HG03469 (cell line): Measurements from ENCODE around the gene FBXL16.

ENCODE experiments used
- ATAC-seq: cut with Tn5 transposase; IDR thresholded peaks from one replicate; pipeline ENCODE4 v1.9.1; 2021; ENCODE audit warnings: mild to moderate bottlenecking, moderate library complexity, moderate number of reproducible peaks; ENCODE audit not compliant: unreplicated experiment

FBXL16 gene

GRCh38 chr16:668519-669171, 37.0 kb downstream of the FBXL16 start:
- ATAC-seq, result no peak

GRCh38 chr16:667780-668518, 37.7 kb downstream of the FBXL16 start, which contains the start of gene RHOT2:
Gene RHOT2, plus strand, starts transcription at chr16:668132. Its CDS starts 68 bp downstream, at chr16:668200.
- ATAC-seq, result peak; percentile 46

- no peak for ATAC-seq
Observed at GRCh38 chr16:667113-667779, 38.4 kb downstream of the FBXL16 start.

DNA sequence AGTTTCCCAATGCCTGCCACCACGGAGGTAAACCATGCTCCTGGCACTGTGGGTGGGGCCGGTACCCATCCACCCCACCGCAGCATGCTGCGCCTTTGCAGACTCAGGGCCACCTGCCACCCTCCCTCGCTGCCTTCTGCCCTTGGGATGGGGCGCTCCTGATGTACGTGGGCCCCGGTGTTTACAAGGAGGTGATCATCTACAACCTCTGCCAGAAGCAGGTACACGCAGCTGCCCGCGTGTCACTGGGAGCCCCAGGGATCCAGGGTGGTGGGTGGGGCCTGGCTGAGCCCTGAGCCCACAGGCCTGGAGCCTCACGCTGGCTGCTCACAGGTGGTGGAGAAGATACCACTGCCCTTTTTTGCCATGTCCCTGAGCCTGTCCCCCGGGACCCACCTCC, 39.0 kb downstream of the FBXL16 start:
- ATAC-seq, result no peak

DNA sequence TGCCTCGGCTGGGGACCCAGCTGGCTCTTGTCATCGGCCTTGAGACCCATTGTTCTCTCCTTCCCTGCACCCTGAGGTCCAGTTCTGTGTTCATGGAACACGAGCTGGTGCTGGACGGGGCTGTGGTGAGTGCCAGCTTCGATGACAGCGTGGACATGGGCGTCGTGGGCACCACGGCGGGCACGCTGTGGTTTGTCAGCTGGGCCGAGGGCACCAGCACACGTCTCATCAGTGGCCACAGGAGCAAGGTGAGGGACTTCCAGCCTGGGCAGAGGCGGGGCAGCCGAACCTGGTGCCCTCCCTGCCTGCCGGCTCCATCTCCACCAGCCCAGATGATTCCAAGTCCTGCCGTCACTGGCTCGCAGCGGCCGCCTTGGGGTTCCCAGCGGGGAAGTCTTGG, 43.0 kb downstream of the FBXL16 start:
- no peak for ATAC-seq

- ATAC-seq, result no peak
Observed at GRCh38 chr16:662095-662494, 43.5 kb downstream of the FBXL16 start.

- no peak for ATAC-seq
Observed at GRCh38 chr16:661184-661821, 44.3 kb downstream of the FBXL16 start.

GRCh38 chr16:660459-661183, 45.0 kb downstream of the FBXL16 start:
- ATAC-seq, result no peak

DNA sequence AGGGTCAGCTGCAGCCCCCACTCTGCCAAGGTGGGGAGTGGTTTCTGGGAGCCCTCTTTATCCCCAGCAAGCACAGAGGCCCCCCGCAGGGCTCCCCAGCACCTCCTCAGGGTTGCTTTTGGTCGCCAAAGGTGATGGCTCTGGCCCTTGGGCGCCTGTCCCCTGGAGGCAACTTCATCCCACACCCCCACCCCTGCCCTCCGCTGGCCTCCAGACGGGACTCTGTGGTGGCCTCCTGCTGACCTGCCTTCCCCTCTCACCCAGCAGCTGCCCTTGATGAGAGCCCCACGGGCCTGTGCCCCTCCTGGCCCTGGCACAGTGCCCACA, 45.5 kb downstream of the FBXL16 start:
- no peak for ATAC-seq

- no peak for ATAC-seq
Observed at GRCh38 chr16:659618-660017, 46.0 kb downstream of the FBXL16 start.

DNA sequence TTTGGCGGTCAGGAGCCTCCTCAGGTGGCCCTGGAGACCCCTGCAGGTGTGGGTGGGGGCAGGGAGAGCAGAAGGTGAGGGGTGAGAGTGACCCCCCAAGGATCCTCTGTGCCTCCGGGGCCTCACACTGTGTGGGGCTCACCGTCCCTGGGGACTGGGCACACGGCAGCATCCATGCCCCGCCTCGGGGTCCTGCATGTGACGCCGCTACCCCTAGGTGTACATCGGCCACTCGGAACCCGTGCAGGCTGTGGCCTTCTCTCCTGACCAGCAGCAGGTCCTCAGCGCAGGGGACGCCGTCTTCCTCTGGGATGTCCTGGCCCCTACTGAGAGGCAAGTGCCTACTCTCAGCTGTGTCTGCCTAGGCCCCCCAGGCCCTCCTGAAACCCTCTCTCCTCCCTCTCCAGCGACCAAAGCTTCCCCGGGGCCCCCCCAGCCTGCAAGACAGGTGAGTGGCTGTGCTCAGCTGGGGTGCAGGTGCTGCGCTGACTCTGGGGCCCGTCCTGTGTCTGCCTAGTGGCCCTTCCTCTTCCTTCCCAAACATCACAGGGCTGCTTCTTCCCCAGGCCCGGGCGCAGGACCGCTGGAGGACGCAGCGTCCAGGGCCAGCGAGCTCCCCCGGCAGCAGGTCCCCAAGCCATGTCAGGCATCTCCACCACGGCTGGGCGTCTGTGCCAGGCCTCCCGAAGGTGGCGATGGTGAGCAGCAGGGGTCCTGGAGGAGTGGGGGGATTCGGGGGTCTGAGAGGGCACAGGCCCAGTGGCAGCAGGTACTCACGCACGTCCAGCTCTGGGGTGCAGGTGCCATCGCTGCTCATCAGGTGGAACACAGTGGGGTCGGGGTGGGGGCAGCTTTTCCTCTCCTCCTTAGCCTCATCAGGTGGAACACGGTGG, 46.7 kb downstream of the FBXL16 start:
- ATAC-seq, result no peak

DNA sequence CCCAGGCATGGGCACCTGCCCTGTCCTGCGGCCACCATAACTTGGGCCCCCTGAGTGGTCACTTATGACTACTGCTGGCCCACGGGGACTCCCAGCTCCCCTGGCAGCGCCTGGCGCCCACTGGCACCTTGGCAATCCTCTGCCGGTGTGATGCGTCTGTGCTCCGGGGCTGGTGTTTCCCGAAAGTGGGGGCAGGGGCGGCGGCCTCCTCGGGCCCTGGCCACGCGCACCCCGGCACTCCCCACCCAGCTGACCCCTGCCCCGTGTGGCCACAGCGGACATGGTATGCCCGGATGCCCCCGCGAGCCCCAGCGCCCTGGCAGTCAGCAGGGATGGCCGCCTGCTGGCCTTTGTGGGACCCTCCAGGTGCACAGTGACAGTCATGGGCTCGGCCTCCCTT, 48.1 kb downstream of the FBXL16 start:
- no peak for ATAC-seq

DNA sequence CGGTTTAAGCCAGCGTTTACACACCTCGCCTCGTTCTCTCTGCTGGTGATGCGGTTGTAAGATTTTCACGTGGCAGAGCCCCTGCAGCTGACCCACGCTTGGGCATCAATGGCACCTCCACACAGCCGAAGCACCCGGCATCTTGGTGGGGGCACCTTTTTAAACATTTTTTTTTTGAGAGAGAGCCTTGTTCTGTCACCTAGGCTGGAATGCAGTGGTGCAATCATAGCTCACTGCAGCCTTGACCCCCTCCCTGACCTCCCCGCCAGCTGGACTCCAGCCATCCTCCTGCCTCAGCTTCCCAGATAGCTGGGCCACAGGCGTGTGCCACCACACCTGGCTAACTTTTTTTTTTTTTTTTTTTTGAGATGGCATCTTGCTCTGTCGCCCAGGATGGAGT, 51.6 kb downstream of the FBXL16 start:
- no peak for ATAC-seq

GRCh38 chr16:652454-653305, 52.9 kb downstream of the FBXL16 start:
- ATAC-seq, result no peak

DNA sequence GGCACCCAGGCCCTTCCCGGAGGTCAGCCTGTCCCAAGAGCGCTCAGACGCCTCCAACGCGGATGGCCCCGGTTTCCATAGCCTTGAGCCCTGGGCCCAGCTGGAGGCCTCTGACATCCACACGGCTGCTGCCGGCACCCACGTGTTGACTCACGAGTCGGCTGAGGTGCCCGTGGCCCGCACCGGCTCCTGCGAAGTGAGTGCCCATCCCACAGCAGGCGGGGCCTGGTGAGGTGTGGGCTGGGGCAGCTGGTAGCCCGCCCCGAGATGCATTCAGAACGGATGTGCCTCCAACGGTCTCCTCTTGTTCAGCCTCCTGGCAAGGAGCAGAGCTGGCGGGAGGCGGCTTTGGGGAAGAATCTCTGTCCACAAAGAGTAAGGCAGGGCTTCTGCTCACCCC, 53.8 kb downstream of the FBXL16 start:
- no peak for ATAC-seq

GRCh38 chr16:649631-650030, 56.0 kb downstream of the FBXL16 start:
- ATAC-seq, result peak; percentile 1

DNA sequence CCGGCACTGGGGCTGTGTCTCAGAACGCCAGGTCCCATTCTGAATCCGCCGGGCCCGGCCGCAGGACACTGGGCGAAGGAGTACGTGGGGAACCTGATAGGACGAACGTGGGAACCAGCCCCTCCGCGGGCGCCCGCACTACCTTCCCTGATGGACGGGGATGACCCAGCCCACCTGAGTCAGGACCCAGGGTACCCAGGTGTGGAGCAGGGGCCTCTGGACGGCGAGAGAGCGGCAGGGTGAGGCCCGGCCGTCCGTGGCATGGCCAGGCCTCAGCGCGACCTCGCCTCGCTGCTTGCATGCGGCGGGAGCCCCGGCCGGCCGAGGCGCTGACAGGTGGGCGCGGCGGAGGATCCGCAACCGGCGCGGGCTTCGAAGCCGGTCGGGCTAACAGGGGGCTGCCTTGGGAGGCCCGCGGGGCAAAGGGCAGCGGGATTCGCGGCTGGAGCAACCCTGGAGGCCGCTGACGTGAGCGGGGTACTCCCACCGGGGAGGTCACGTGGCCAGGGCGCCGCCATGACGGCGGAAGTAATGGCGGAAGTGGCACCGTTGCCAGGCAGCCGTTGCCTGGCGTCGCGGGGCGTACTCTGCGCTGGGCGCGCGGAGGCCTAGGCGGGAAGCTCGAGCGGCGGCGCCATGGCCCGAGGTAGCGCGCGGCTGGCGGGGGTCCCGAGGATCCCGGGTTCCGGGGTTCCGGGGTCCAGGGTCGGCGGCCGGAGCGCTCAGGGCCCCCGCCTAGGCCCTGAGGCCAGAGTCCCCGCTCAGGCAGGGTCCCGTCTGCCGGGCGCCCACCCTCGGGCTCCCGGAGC, 56.6 kb downstream of the FBXL16 start, which contains the start of gene WDR90:
Gene WDR90 (plus strand): TSS at position 585 of the 809 bp plus-strand sequence. CDS start 52 bp downstream, at position 637.
- peak; percentile 59 for ATAC-seq
